GM12864 (cell line): ENCODE data around the gene TCEA3.

Source experiments
- DNase-seq: peaks from one replicate; pipeline ENCODE4 v3.0.0-alpha.2; 2011; ENCODE audit warnings: low read depth
- H3K4me3 ChIP-seq: 2 replicates; pipeline ENCODE4 v1.5.1; 2011; ENCODE audit warnings: mild to moderate bottlenecking, low read depth, low read length, control low read depth
- CTCF ChIP-seq: IDR thresholded peaks from 2 replicates; pipeline ENCODE4 v1.5.1; 2011; ENCODE audit warnings: low read depth, mild to moderate bottlenecking, moderate library complexity, low read length, control low read depth, inconsistent platforms; ENCODE audit errors: missing control alignments

The TCEA3 gene

DNA sequence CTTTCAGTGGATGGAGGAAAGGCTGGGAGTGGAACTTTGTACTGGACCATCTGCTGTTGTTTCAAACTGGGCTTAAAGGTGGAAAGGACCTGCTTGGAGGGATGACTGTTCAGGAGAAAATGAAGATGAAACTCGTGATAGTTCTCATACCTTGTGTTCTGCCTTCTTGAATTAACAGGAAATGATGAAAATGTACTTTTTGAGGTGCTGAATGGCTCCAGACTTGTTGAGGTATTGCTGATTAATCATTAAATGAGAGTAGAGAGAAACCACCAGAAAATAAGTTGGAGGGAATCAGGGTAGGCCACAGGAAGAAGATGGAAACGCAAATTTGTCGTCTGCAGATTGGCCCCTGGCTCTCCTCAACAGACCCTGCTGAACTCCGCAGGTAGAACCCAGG lies 28.7 kb downstream of the TCEA3 start:
- H3K4me3 ChIP-seq, result no peak overlapping the region
- no peak for TF ChIP-seq CTCF
- no peak for DNase-seq

DNA sequence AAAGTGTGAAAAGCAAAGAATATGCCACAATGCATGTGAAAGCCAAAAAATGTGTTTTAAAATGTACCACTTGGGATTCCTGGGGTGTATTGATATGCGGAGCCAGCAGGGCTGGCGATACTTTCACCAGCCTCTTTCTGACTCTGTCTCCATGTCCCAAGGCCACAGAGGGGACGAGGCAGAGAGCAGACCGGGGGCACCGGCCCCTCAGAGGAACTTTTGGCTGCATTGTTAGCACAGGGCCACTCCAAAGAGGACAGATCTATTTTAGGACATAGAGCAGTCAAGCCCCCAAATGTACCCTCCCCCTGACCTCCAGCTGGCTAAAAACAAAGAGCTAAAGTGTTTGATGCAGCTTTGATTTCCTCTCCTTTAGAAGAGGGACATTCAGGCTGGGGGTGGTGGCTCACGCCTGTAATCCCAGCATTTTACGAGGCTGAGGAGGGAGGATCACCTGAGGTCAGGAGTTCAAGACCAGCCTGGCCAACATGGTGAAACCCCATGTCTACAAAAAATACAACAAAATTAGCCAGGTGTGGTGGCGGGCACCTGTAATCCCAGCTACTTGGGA lies 29.3 kb downstream of the TCEA3 start:
- DNase-seq, result no peak
- H3K4me3 ChIP-seq, result no peak overlapping the region
- no peak for TF ChIP-seq CTCF

DNA sequence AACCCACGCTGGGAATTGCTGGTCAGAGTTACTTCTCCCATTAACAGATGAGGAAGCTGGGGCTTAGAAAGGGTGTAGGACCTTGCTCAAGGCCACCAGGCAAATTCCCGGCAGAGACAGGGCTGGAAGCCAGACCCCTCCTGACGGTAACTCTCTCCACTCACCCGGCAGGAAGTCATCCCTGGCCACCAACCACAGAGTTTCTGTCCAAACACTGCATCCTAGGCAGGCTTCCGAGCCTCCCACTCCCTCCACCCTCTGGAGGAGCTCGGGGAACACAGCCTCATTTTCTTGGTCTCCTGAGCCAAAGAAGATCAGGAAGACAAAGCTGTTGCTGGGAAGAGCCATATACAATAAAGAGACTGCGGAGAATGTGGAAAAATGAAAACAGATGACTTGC lies 29.9 kb downstream of the TCEA3 start:
- no peak overlapping the region for H3K4me3 ChIP-seq
- TF ChIP-seq CTCF, result no peak
- no peak for DNase-seq

DNA sequence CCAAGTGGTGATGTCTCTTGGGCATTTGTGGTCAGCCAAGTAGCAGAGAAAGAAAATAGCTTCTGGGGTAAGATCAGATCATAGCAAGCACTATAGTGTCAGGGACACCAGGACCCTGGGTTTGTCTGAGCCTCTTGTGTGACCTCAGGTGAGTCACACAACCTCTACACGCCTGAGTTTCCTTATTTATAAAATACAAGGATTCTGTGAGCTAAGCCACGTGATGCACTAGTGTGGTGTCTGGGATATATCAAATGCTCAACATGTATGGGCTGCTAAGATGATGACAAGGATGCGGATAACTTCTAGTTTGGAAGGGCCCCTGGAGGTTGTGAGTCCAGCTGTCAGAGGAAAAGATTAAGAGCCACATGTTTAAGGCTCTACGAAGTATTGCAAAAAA lies 30.4 kb downstream of the TCEA3 start:
- no peak for DNase-seq
- TF ChIP-seq CTCF, result no peak

GRCh38 chr1:23393706-23394105 lies 30.8 kb downstream of the TCEA3 start:
- no peak overlapping the region for H3K4me3 ChIP-seq
- TF ChIP-seq CTCF, result no peak
- no peak for DNase-seq

More for the DNA sequence above, 30.4 kb downstream of the TCEA3 start:
- H3K4me3 ChIP-seq, result no peak overlapping the region

GRCh38 chr1:23392125-23392855 lies 32.3 kb downstream of the TCEA3 start:
- H3K4me3 ChIP-seq, result no peak overlapping the region
- DNase-seq, result no peak
- TF ChIP-seq CTCF, result no peak

DNA sequence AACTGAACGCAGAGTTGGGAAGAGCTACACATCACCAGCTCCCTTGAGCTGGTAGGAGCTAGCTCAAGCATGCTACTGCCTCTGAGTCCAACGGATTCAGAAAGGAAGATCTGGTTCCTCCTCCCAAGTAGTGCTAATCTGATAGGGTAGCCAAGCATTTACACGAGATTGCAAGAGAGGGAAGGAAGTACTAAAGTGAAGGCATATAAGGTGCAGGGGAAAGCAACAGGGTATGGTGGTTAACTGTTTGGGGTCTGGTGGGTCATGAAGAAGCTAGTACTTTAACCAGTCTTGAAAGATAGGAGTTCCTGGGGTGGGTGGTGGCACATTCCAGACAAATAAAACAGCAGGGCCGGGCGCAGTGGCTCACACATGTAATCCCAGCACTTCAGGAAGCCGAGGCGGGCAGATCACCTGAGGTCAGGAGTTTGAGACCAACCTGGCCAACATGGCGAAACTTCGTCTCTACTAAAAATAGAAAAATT lies 34.7 kb downstream of the TCEA3 start:
- H3K4me3 ChIP-seq, result no peak overlapping the region
- TF ChIP-seq CTCF, result no peak
- no peak for DNase-seq
